Keratinocyte (primary cell): ENCODE data around the gene NXN. TPM values are rescaled to one million over a fixed set of nuclear protein-coding genes. Genes with fewer than 3 reads are reported as not detected.

Source experiments
- DNase-seq: peaks from one replicate; pipeline ENCODE4 v3.0.0-alpha.2; 2011; ENCODE audit warnings: low read depth, missing footprints, low spot score
- FAIRE-seq: peaks from 2 replicates; lab custom pipeline; 2011; peaks lifted over from hg19 to GRCh38; lab: Jason Lieb, UNC
- H2AFZ ChIP-seq: 2 replicates; pipeline ENCODE4 v1.6.0; 2012; ENCODE audit warnings: low read length, control low read depth, inconsistent platforms; ENCODE audit not compliant: control insufficient read depth
- H3K27ac ChIP-seq: 2 replicates; pipeline ENCODE4 v1.5.1; 2011; ENCODE audit warnings: low read length; ENCODE audit not compliant: control insufficient read depth, insufficient read depth
- H3K27me3 ChIP-seq: 3 replicates; pipeline ENCODE4 v1.6.0; 2011; ENCODE audit warnings: low read length; ENCODE audit not compliant: control insufficient read depth, insufficient read depth; ENCODE audit errors: extremely low read depth
- H3K36me3 ChIP-seq, 2 experiments: 2 replicates in 1 of 2; 3 replicates in 1 of 2; pipeline ENCODE4 v1.5.1; 2011; ENCODE audit warnings: low read length in 2 of 2, mild to moderate bottlenecking in 1 of 2; ENCODE audit not compliant: control insufficient read depth in 2 of 2, insufficient read depth in 2 of 2; ENCODE audit errors: extremely low read depth in 1 of 2
- H3K4me1 ChIP-seq: 3 replicates; pipeline ENCODE4 v1.5.1; 2011; ENCODE audit warnings: low read length; ENCODE audit not compliant: control insufficient read depth, insufficient read depth; ENCODE audit errors: extremely low read depth
- H3K4me2 ChIP-seq: 3 replicates; pipeline ENCODE4 v1.6.0; 2011; ENCODE audit warnings: low read depth, low read length; ENCODE audit not compliant: control insufficient read depth, insufficient read depth; ENCODE audit errors: extremely low read depth
- H3K4me3 ChIP-seq, 3 experiments: fragments of 200-600 bp in 1 of 3; sonication (generic) in 1 of 3; 2 replicates in 2 of 3; 3 replicates in 1 of 3; pipeline ENCODE4 v1.5.1; 2011 to 2016; ENCODE audit warnings: low read length in 3 of 3, mild to moderate bottlenecking in 3 of 3, control low read depth in 2 of 3, inconsistent platforms in 1 of 3, low read depth in 1 of 3, mixed read lengths in 1 of 3, mixed run types in 1 of 3, moderate library complexity in 1 of 3; ENCODE audit not compliant: control insufficient read depth in 2 of 3, insufficient read depth in 2 of 3; ENCODE audit errors: extremely low read depth in 1 of 3
- H3K79me2 ChIP-seq: 2 replicates; pipeline ENCODE4 v1.6.0; 2012; ENCODE audit warnings: low read length; ENCODE audit not compliant: control insufficient read depth, insufficient read depth
- H3K9ac ChIP-seq: 3 replicates; pipeline ENCODE4 v1.6.0; 2011; ENCODE audit warnings: low read length; ENCODE audit not compliant: control insufficient read depth, insufficient read depth; ENCODE audit errors: extremely low read depth
- H3K9me1 ChIP-seq: 3 replicates; pipeline ENCODE4 v1.6.0; 2011; ENCODE audit warnings: low read length; ENCODE audit not compliant: control insufficient read depth, insufficient read depth; ENCODE audit errors: extremely low read depth
- H3K9me3 ChIP-seq: 2 replicates; pipeline ENCODE4 v1.5.1; 2012; ENCODE audit warnings: low read depth, low read length; ENCODE audit not compliant: control insufficient read depth
- H4K20me1 ChIP-seq: 3 replicates; pipeline ENCODE4 v1.6.0; 2011; ENCODE audit warnings: low read length; ENCODE audit not compliant: control insufficient read depth, insufficient read depth; ENCODE audit errors: extremely low read depth
- EZH2 ChIP-seq: IDR thresholded peaks from one replicate; pipeline ENCODE4 v1.6.1; 2012; ENCODE audit warnings: inconsistent platforms, mild to moderate bottlenecking, low read length, moderate library complexity
- dilution Hi-C: fragments of 300-500 bp; cut with MboI; formaldehyde crosslinking; loops from one replicate; pipeline ENCODE4 v1.7.0; 2020; ENCODE audit warnings: low sequenced_read_pairs; ENCODE audit not compliant: extremely low pct_ligation_motif_present
- polyA plus RNA-seq, 5 experiments: library from polyadenylated mRNA; depleted of rRNA in 3 of 5; stranded (reverse) in 3 of 5; stranded (forward) in 1 of 5; unstranded in 1 of 5; fragments of >200 nt; gene quantifications; 1 replicate in 1 of 5; 2 replicates in 3 of 5; 3 replicates in 1 of 5; pipeline versions ENCODE4 v1.2.1 to v1.2.3, GENCODE V29; 2011 to 2012; ENCODE audit warnings: missing spikeins in 2 of 5, low read depth in 1 of 5, low replicate concordance in 1 of 5
- TF ChIP-seq, protein P1 (sequence below), 3 experiments: IDR thresholded peaks in 1 of 3; conservative IDR thresholded peaks in 1 of 3; optimal IDR thresholded peaks in 1 of 3; 2 replicates in 2 of 3; 3 replicates in 1 of 3; pipeline versions ENCODE3 to v1.5.1; 2011; ENCODE audit warnings: low read length in 3 of 3, mild to moderate bottlenecking in 3 of 3, moderate library complexity in 2 of 3, control low read depth in 1 of 3, inconsistent platforms in 1 of 3; ENCODE audit not compliant: insufficient read depth in 2 of 3; ENCODE audit errors: extremely low read depth in 1 of 3

Gene NXN
- polyA plus RNA-seq, 1 donor (not counting 4 experiments of a cell fraction or from before 2014, with no cell fraction given), result 94.4 TPM

DNA sequence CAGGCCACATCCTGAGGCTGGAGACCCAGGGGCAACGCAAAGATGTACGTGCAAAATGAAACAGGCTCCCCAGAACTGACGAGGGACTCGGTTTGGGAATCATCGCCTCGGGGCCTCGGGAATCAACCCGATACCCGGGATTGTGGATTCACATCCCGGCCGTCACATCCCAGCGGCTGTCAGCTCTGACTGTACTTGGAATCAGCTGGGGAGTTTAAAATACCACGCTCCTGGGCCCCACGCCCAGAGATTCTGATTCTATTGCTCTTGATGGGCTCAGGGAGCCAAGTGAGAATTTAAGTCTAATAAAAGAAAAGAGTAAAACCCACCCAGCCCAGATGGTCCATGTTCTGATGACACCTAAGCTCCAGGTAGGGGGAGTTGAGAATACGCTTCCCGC, 155.2 kb downstream of the NXN start:
- TF ChIP-seq, protein P1, sequence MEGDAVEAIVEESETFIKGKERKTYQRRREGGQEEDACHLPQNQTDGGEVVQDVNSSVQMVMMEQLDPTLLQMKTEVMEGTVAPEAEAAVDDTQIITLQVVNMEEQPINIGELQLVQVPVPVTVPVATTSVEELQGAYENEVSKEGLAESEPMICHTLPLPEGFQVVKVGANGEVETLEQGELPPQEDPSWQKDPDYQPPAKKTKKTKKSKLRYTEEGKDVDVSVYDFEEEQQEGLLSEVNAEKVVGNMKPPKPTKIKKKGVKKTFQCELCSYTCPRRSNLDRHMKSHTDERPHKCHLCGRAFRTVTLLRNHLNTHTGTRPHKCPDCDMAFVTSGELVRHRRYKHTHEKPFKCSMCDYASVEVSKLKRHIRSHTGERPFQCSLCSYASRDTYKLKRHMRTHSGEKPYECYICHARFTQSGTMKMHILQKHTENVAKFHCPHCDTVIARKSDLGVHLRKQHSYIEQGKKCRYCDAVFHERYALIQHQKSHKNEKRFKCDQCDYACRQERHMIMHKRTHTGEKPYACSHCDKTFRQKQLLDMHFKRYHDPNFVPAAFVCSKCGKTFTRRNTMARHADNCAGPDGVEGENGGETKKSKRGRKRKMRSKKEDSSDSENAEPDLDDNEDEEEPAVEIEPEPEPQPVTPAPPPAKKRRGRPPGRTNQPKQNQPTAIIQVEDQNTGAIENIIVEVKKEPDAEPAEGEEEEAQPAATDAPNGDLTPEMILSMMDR (optimal IDR thresholded peaks at IDR 0.05 in 1 of 3, IDR thresholded peaks at IDR 0.05 in 1 of 3, conservative IDR thresholded peaks at IDR 0.05 in 1 of 3; ENCODE audit: extremely low read depth in 1 of 3, insufficient read depth in 2 of 3, low read length in 3 of 3), result no peak
- TF ChIP-seq EZH2, result no peak
- H3K4me2 ChIP-seq, result no peak overlapping the region
- dilution Hi-C loops, result no loop called here
- no peaks in the 10 kb centered on the region for H3K27me3 ChIP-seq
- H4K20me1 ChIP-seq, result peaks cover 4% of the 10 kb centered on the region
- peaks cover 21% of the 10 kb centered on the region for H3K79me2 ChIP-seq
- DNase-seq (no peak), FAIRE-seq (no peak)
- peaks cover 21 to 23% of the 10 kb centered on the region in 2 experiments for H3K36me3 ChIP-seq
- no peaks in the 10 kb centered on the region for H3K4me1 ChIP-seq
- no peak overlapping the region for H3K9ac ChIP-seq
- H2AFZ ChIP-seq, result no peak overlapping the region
- no peaks in the 10 kb centered on the region for H3K9me3 ChIP-seq
- H3K9me1 ChIP-seq, result no peaks in the 10 kb centered on the region
- no peak overlapping the region for H3K4me3 ChIP-seq
- no peak overlapping the region for H3K27ac ChIP-seq

GRCh38 chr17:823501-823902, 156.1 kb downstream of the NXN start:
- H3K9me3 ChIP-seq, result no peaks in the 10 kb centered on the region
- peaks cover 21 to 25% of the 10 kb centered on the region in 2 experiments for H3K36me3 ChIP-seq
- H2AFZ ChIP-seq, result no peak overlapping the region
- no peaks in the 10 kb centered on the region for H3K4me1 ChIP-seq
- H3K79me2 ChIP-seq, result peaks cover 17% of the 10 kb centered on the region
- H3K4me3 ChIP-seq, result no peak overlapping the region
- no peak overlapping the region for H3K4me2 ChIP-seq
- DNase-seq (no peak), FAIRE-seq (no peak)
- H3K27me3 ChIP-seq, result no peaks in the 10 kb centered on the region
- dilution Hi-C loops, result no loop called here
- H3K27ac ChIP-seq, result no peak overlapping the region
- H4K20me1 ChIP-seq, result peaks cover 4% of the 10 kb centered on the region
- H3K9ac ChIP-seq, result no peak overlapping the region
- no peak for TF ChIP-seq EZH2
- TF ChIP-seq, protein P1 (optimal IDR thresholded peaks at IDR 0.05 in 1 of 3, IDR thresholded peaks at IDR 0.05 in 1 of 3, conservative IDR thresholded peaks at IDR 0.05 in 1 of 3; ENCODE audit: extremely low read depth in 1 of 3, insufficient read depth in 2 of 3, low read length in 3 of 3), result no peak
- H3K9me1 ChIP-seq, result no peaks in the 10 kb centered on the region
